Muscle of arm (tissue), 12 donors: ENCODE data around the gene CEP128. TPM values are rescaled to one million over a fixed set of nuclear protein-coding genes. Genes with fewer than 3 reads are reported as not detected.

Experiments
- DNase-seq: peaks from one replicate; pipeline ENCODE4 v3.0.0-alpha.2; 2013
- polyA plus RNA-seq, 12 donors: library from polyadenylated mRNA; unstranded; fragments of 120-200 nt; gene quantifications; one replicate each; pipeline ENCODE4 v1.2.1, GENCODE V29; 2013; ENCODE audit not compliant: insufficient read length in 12 of 12

Gene CEP128
- polyA plus RNA-seq, 12 donors, result 2.4 to 6.0 (median 4.2) TPM; not detected in 1

DNA sequence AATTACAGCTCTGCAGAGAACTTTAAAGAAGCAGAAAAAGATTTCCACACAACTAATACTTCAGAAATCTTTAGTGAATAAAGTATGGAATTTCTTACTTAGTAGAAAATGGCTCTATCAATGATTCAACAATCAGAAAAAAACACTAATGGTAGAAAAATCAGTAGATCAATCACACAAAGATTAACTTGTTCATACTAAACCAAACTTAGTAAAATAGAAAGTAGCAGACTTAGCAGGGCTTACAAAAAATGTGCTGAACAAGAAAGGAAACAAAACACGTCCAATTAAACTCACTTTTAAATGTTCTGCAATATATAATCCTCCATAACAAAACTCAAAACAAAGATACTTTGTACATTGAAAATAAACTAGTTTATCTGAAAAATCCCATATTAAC, 38.9 kb downstream of the CEP128 start:
- no peak for DNase-seq

DNA sequence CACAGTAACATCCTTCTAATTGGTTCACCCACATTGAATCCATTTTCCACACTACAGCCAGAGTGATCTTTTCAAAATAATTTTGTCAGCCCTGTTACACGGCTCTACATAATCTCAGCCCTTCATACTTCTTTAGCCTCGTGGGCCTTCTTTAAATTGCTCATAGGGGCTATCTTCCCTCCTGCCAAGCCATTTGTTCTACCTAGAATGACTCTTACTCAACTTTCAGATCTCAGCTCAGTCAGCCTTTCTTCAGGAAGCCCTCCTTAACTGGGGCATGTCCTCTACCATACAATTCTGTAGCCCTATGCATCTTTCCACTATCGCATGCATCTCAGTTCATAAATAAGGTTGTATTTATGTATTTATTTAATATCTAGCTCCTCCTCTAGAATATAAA, 39.7 kb downstream of the CEP128 start:
- no peak for DNase-seq

DNA sequence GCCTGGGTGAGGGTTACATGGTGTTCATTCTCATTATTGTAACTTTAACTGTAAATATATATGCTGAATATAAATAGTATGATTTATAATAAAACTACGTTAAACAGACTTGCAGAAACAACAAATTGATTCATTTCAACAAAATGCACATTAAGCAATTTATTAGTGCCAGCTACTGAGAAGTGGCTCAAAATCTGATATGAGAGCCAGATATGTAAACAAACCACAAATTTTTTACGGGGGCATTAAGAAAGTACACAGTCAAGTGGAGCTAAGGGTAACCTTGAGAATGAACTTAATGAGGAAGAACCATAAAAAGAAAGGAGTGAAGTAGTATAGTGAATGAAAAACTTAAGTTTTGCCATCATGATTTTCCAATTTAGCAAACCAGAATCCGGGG, 40.3 kb downstream of the CEP128 start:
- no peak for DNase-seq

DNA sequence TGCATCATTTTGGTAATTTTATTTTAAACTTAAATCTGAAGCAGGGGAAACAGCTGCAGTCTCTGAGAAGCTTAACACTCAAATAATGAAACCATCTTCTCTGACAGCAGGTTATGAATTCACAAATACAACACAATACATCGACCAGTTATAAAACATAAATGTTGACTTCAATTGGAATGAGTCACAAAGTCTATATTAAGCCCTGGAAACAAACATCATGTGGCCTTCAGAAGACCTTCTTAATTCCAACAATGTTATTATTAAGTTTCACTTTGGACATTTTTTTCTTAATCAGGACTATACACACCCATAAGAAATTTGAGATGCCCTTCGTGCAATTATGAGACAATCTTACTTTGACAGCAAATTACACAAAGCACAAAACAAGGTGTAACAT, 68.9 kb downstream of the CEP128 start:
- no peak for DNase-seq

- DNase-seq, result no peak
These were observed 73.3 kb downstream of the CEP128 start for GRCh38 chr14:80868260-80868659.

GRCh38 chr14:80867798-80868197, 73.7 kb downstream of the CEP128 start:
- no peak for DNase-seq

DNA sequence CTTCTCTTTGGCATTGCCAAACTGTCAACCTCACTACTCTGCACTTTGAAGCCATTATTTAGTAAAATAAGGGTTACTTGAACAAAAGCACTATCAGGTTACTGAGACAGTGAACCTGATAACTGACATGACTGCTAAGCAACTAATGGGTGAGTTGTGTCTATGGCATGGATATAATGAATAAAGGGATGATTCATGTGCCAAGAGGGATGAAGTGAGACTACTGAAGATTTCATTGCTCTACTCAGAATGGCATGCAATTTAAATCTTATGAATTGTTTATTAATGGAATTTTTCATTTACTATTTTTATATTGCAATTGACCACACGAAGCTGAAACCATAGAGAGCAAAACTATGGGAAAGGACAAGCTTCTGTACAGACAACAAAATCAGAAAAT, 74.4 kb downstream of the CEP128 start:
- no peak for DNase-seq

GRCh38 chr14:80865565-80865964, 76.0 kb downstream of the CEP128 start:
- no peak for DNase-seq

DNA sequence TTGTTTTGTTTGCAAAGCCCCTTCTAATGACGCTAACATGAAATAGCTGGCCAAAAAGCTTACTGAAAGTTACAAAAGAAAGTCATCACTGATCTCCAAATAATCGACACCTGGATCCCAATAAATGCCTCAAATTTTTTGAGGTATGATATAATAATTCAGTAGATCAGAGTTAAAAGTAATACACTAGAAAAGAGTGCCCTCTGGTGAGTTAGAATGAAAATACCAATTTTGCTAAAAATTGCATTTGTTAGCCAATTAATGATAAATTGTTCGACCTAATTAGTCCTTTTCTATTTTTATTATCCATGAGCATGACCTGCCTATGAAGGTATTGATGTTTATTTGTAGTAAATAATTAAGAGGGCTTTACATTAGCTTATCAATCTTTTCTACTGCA, 78.6 kb downstream of the CEP128 start:
- no peak for DNase-seq

DNA sequence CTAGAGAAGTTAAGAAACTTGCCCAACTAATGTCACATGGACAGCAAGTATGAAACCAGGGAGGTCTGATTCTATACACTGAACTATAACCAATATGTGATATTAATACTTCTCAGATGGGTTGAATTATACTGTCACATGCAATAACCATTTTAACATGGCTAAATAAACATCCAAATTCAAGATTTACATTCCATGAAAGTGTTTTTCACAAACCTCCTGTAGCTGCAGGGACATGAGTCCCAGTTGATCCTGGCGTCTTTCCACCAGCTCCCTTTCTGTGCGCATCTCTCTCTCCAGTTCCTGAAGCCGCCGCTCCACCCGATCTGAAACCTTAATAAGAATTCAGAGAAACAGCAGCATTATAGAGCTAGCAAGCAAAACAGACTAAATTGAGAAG, 79.0 kb downstream of the CEP128 start:
- DNase-seq, result no peak

- DNase-seq, result peak; percentile 34
These were observed 91.2 kb downstream of the CEP128 start for GRCh38 chr14:80850197-80850814.

GRCh38 chr14:80847070-80847469, 94.5 kb downstream of the CEP128 start:
- no peak for DNase-seq

DNA sequence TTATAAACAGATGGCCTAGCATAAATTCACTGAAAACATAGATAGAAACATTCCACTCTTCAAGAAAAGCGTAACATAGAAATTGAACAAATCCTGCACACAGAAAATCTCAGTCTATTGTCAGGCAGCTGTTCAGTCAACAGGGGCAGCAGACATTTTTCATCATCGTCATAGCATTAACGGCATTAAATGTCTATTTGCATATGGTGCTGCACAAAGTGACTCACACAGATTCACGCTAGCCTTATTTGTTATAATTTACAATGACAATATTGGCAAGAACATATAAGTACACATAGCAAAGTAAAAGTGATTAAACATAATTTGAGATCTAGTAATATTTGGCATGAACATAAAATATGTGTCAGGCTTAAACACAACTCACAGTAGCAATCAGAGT, 95.7 kb downstream of the CEP128 start:
- peak; percentile 3 for DNase-seq

GRCh38 chr14:80844872-80845271, 96.7 kb downstream of the CEP128 start:
- no peak for DNase-seq

DNA sequence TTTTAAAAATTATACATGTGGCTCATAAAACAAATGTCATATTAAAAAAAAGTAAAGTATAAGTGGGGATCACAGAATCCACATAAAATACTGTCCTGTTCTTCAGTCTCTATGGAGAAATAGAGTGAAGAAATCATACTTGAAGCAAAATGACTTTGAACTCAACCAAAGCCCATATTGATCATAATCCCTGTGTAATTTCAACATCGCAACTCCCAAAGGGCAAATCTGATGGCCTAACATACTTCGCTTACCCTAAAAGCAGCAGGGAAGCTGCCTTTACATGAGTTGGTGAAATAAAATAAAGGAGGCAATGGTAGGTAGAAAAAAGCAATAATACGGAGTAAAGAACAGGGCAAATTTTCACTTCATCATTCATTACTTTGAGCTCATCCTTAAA, 101.8 kb downstream of the CEP128 start:
- no peak for DNase-seq

DNA sequence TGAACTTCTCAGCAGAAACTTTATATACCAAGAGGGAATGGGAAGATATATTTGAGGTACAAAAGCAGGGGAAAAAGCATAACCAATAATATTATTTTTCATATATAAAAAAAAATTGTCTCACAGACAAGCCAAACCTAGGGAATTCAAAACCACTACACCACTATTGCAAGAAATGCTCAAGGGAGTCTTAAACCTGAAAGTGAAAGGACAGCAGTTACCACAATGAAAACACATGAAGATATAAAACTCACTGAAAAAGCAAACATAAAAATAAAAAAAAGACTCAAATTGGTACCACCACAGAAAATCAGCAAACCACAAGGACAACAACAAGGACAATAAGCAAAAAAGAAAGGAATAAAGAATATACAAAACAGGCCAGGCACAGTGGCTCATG, 131.9 kb downstream of the CEP128 start:
- DNase-seq, result no peak

DNA sequence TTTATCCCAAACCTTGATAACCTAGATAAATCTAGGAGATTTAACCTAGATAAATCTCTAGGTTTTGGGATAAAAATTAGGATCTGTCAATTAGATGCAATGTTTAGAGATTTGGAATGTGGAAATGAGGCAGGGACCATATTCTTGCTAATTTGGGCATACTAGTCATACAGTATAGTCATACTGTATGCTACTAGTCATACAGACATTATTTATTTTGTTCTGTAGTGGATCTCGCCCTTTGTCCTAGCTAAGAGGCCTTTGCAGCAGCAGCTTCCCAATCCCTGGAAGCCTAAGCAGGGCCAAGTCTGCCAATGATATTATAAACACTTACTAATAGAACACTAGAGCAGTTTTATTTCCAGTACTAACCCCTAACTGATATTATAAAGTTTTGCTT, 136.4 kb downstream of the CEP128 start:
- no peak for DNase-seq

DNA sequence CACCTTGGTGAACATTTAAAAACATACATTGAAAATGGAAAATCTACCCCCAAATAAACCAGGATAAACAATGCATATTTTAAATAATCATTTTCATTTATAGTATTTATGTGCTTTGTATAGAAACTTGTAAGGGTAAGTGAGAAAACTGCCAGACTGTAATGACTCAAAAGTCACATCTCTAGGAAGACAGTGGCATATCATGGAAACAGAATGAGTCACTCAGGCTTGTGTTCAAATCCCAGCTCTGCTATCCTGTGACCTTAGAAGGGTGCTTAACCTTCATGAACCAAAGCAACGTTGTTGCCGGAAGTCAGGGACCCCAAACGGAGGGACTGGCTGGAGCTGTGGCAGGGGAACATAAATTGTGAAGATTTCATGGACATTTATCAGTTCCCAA, 142.7 kb downstream of the CEP128 start:
- no peak for DNase-seq

DNA sequence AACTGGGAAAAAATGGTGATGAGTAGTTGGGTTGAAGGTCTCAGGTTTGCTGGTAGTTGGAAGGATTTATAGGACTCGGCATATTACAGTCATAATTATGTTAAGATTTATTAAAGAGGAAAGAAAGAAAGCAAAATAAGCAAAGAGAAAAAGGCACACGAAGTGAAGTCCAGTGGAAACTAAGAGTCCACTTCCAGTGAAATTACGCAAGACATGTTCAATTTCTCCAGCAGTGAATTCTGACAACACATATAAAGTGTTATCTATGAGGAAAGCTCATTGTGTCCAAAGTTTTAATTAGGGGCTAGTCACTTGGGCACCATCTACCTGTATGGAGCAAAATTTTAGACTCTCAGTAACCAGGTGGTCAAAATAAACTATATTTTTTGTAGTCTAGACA, 143.3 kb downstream of the CEP128 start:
- DNase-seq, result no peak

GRCh38 chr14:80792771-80793170, 148.8 kb downstream of the CEP128 start:
- DNase-seq, result no peak

GRCh38 chr14:80787876-80788275, 153.7 kb downstream of the CEP128 start:
- DNase-seq, result no peak

DNA sequence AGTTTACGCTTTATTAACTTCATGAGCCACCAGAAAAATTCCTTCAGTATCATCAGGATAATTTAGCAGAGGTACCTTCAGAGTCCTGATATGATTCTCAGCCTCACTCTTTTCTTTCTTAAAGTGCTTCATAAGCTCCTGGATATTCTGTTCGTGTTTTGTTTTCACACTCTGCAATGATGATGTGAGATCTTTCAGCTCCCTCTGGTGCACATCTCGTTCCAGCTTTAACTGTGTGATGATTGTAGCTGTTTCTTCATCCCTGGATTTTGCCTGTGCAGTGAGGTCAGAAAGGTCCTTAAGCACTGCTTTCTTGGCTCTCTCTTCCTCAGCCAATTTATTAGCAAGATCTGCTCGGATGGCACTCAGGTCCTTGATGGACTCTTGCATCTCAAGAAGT, 156.7 kb downstream of the CEP128 start:
- DNase-seq, result no peak

GRCh38 chr14:80781972-80782367, 159.6 kb downstream of the CEP128 start:
- DNase-seq, result no peak

GRCh38 chr14:80780500-80780899, 161.0 kb downstream of the CEP128 start:
- DNase-seq, result no peak

DNA sequence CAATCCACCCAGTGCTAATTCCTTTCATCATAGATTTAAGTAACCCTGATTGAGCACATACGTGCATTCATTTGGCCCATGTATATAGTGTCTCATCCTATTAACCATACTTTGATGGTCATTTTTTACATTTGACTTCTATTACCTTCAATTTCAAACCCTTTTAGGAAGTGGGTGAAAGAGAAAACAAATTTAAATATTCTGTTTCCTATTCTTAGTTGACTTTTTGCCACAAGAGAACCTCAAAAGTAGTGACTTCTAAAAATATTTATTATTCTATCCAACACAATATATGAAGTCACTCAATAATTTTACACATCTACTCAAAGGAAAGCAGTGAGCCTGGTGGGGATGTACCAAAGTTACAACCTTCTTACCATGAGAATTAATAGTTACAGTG, 164.9 kb downstream of the CEP128 start:
- DNase-seq, result no peak
